ENCODE results near the gene CAP2.
"Not testable (repeated sequence)": the region's sequence is repeated elsewhere in the genome, so short reads cannot be mapped to it uniquely, and the experiment has no call there.

The CAP2 gene

DNA sequence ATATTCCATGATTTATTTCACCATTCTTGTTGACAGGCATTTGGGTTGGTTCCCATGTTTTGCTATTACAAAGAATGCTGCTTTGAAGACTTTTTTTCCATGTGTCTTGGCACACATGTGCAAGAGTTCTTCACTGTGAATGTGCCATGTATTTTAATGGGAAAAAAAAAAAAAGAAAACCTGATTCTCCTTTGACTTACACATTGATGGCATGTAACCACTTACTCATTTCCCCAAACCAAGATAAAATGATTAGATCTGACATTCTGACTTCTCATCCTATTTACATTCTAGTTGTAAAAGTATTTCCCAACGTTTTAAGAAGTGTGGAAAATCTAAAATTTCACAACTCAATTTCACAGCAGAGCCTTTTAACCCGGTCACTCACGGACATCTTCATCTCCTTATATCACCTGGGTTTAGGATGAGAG is 4.4 kb downstream of the CAP2 start:
- DNase-seq, result no peak

GRCh38 chr6:17405181-17405943 is 12.0 kb downstream of the CAP2 start:
- not testable (repeated sequence) for DNase-seq

GRCh38 chr6:17405944-17406245 is 12.5 kb downstream of the CAP2 start:
- DNase-seq, result no peak

GRCh38 chr6:17408081-17408480 is 14.7 kb downstream of the CAP2 start:
- no peak for DNase-seq

DNA sequence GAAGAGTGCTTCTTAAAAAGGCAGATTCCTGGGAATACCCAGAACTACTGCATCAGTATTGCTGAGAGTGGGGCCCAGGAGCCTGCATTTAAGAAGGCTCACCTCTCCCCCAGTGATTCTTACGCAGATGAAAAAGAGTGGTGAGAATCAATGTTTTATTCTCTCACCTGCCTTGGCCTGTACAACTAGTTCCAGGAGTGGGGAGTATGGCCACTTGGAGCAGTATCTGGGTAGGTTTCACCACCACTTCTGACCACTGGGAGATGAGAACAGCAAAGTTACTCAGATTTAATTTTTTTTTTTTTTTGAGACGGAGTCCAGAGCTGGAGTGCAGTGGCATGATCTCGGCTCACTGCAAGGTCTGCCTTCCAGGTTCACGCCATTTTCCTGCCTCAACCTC is 16.9 kb downstream of the CAP2 start:
- no peak for DNase-seq

DNA sequence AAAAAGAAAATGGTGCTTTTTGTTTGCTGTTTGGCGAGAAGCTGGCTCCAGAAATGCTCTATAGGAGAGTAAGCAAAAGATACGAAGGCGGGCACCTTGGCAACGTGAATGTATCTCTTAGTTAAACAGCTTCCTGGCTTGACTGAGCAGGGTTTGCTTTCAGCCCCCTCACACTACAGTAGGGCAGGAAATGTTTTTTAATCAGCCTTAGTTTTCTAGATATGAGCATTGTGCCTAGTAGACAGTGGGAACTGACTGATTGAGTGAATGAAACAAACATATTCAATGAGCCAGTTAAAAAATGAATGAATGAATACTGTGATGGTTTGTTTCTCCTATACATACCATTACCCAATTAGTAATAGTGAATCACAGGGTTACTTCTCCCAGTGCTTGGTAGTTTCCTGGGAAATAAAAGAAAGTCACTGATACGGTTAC is 19.9 kb downstream of the CAP2 start:
- DNase-seq, result no peak

GRCh38 chr6:17414395-17414794 is 21.0 kb downstream of the CAP2 start:
- DNase-seq, result not testable (repeated sequence)

GRCh38 chr6:17415321-17415720 is 21.9 kb downstream of the CAP2 start:
- no peak for DNase-seq

- no peak for DNase-seq
Measured at GRCh38 chr6:17416806-17417205, 23.4 kb downstream of the CAP2 start.

- no peak for DNase-seq
Measured at GRCh38 chr6:17417817-17418216, 24.4 kb downstream of the CAP2 start.

DNA sequence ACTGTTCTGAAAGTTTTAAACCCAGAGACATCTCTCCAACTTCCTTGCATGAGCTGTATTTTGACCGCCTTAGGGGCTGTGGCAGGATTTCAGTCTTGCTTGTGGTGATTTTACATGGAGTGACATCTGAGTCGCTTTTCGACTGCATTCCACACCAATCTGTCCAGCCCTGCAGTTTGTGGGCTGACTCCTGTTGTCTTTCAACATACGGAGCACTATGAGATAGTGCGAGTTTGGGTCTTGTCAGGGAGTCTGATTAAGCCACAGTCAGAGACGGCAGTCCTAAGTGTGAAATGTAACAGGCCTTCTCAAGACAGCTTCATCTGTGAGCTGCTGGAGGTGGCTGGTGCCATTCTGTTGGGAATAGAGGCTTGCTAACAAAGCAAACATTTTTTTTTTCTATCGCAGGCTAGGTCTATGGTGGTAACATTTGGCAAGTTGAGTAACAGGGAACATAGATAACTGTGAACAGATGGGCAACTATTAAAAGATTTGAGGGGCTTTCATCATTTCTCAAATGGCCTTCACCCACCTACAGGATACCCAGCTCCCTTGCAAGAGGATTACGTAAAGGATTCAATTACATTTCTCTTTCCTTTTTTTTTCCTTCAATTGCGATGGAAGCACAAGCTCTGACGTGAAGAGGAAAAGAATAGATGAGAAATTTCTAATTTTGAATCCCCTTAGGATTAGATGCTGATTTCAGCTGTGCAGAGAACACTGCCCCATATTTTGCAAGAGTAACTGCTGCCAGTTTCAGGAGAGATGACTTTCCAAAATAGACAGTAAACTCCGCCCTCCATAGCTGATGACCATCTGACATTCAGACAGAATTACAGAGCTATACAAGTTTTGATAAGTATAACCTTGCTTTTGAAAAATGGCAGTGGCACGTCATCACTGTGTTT is 25.1 kb downstream of the CAP2 start:
- no peak for DNase-seq

DNA sequence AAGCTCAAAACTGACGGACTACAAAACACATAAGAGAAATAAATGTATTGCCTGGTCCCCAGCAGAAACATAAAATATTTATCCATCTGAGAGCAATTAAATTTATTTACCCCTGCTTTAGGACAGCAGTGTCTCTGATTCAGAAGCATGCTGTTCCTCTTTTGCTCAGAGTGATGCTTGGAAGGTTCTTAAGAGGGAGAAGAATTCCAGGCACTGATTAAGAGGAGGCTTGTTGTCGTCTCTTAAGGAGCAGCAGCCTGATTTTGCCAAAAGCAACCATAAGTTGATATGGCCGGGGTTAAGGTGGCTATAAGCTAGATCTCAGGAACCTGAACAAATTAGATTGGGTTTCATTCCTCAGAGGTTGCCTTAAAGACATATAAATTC is 25.8 kb downstream of the CAP2 start:
- DNase-seq, result no peak

DNA sequence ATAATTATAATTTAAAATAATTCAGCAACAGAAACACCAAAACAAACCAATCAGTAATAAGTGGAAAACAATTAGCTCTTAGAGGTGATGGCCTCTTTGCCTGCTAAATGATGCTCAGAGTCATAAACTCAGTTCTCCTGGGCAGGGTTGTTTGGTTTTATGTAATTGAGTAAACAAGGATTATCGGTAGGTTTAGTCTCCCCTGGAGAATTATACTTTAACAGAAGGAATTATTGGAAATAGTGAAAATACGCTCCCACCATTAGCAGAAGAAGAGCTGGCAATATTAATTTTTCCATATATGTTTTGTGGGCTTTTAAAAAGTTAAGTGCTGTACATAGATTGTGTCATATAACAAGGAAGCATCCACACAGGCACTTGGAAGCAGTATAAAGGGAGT is 27.0 kb downstream of the CAP2 start:
- DNase-seq, result no peak

DNA sequence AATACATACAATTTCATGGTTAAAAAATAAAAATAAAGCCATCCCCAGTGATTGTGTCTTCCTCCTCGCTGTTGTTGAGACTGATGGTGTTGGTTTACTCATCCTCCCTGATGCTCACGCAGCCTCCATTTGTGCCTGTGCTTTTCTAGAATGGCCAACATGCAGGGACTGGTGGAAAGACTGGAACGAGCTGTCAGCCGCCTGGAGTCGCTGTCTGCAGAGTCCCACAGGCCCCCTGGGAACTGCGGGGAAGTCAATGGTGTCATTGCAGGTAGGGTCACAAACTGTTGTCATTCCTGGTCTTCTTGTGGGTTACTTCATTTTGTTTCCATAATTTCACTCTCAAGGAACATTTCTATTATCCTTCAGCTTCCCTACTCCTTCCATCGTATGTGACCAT is 28.0 kb downstream of the CAP2 start:
- DNase-seq, result no peak

DNA sequence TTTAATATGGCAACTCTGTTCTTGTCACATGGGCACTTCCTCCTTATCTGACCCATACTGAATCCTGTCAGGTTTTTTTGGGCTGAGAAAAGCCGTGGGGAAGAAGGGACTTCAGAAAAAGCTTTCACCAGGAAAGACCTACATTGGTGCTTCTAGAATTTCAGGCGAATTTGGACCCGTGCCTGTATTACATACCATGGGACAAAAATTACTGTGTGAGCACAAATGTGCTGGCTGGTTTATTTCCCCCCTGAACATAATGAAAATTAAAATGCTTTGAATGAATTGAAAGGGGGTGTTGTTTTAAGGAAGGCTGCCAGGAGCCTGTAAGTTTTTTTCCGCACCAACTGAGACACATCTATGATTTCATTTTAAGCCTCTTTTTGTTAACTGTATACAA is 29.6 kb downstream of the CAP2 start:
- DNase-seq, result no peak

DNA sequence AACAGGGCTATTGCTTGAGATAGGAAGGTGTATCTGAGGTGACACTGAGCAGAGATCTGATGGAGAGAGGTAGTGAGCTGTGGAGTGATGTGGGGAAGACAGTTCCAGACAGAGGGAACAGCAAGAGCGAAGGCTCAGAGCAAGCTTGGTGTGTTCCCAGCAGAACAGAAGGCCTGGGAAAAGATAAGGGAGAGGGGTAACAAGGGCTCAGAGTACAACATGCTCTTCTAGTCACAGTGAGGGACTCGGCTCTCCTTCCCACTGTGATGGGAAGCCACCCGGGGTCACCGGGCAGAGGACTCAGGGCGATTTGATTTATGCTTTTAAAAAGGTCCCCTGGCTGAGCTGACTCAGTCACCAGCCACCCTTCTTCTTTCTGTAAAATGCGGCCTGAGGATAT is 33.7 kb downstream of the CAP2 start:
- DNase-seq, result no peak

DNA sequence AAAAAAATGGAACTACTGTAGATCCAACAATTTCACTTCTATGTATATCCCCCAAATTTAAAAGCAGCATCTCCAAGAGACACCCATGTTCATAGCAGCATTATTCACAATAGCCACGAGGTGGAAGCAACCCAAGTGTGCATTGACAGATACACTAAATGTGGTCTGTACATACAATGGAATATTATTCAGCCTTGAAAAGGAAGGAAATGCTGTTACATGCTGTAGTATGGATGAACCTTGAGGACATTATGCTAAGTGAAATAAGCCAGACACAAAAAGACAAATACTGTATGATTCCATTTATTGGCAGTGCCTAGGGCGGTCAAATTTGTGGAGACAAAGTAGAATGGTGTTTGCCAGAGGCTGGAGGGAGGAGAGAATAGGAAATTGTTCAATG is 34.2 kb downstream of the CAP2 start:
- no peak for DNase-seq

DNA sequence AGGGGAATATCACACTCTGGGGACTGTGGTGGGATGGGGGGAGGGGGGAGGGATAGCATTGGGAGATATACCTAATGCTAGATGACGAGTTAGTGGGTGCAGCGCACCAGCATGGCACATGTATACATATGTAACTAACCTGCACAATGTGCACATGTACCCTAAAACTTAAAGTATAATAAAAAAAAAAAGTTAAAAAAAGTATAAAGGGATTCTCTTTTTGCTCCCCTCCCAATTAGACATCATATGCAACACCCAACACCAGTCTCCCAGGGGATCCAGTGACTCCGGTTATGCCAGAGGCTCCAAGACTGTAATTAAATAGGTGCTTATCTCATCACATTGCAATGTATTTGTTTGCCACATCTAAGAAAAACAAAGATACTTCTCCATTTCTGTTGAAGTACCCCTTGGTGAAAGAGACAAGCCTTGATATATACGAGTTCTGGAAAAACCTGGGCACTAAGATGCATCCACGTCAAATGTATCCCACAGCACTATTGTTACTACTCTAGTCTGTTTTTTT is 35.3 kb downstream of the CAP2 start:
- not testable (repeated sequence) for DNase-seq

DNA sequence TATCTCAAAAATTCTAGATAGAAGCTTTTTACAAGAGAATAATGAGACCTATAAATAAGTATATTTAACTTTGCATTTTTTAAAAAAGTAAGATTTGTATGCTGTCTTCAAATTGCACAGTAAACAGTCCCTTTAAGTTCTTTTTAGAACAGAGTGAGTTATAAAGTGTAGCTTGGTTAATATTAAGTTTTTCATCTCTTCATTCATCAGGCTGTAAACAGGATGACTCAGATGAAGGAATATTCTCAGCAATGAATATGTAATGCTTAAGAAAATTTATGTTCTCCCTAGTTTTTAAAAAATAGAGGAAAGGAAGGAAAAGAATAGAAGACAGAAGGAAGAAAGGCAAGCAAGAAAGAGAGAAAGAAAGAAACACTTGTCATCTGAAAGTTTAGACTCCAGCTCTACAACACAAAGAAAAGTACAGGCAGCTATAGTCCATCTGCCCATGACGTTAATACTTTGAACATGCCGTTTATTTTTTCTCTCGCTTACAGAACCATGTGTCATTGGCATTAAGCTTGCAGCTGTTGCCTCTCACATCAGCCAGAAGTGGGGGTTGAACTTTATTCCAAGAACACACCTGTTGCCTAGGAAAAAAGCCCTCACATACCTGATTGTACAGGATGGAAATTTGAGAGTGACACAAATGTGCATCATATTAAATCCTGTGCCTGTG is 36.1 kb downstream of the CAP2 start:
- DNase-seq, result no peak

DNA sequence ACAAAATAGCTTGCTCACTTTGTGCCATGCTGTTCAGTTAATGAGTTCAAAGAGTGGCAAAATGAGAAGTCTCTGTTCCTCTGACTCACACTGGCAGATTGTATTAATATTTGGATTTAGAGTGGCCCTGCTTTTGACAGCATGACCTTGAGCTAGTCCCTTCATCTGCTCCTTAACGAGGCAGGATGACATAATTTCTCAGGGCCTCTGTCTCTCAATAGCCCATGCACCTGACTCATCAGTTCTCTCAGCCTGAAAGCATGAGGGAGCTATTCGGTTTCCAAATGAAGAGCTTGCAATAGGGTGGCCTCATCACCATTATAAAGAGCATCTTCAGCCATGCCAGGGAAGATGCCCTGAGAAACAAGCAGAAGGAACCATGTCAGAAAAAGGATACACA is 38.2 kb downstream of the CAP2 start:
- DNase-seq, result no peak

GRCh38 chr6:17432356-17432755 is 39.0 kb downstream of the CAP2 start:
- DNase-seq, result no peak

GRCh38 chr6:17439243-17439993 is 46.0 kb downstream of the CAP2 start:
- DNase-seq, result no peak

DNA sequence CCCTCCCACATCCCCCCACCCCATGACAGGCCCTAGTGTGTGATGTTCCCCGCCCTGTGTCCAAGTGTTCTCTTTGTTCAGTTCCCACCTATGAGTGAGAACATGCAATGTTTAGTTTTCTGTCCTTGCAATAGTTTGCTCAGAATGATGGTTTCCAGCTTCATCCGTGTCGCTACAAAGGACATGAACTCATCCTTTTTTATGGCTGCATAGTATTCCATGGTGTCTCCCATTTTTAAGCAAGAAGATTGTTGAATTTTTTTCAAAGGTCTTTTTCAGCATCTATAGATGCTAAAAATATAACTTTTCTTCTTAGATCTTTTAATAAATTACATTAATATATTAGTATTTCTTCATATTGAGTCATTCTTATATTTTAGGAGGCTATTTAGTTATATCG is 47.4 kb downstream of the CAP2 start:
- not testable (repeated sequence) for DNase-seq
